HG02981 (cell line): ENCODE results near the gene FAM221B.

ENCODE experiments used
- ATAC-seq: cut with Tn5 transposase; IDR thresholded peaks from one replicate; pipeline ENCODE4 v1.9.1; 2021; ENCODE audit warnings: mild to moderate bottlenecking, moderate library complexity; ENCODE audit not compliant: unreplicated experiment

Gene FAM221B

DNA sequence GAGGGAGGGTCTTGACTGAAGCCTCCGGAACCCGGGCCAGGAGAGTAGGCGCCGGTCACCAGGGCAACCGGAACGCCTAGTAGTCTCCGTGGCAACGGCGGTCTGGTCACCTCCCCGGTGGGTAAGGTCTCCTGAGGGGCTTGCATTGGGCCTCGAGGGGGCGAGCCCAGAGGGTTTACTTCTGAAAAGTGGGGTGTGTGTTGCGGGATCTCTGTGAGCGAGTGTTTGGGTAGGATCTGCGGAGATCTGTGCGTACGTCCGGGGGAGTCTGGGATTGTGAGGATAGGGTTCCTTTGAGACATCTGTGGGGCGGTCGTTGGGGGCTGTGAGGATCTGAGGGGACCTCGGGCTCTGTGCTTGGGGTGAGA lies at the start of gene FAM221B:
Gene FAM221B (minus strand): TSS at position 17 of the 368 bp plus-strand sequence. CDS start 2,571 bp downstream, outside the sequence.
- ATAC-seq = peak; percentile 11

- ATAC-seq = no peak
These were observed 44.0 kb upstream of the FAM221B start for GRCh38 chr9:35872505-35872904.

DNA sequence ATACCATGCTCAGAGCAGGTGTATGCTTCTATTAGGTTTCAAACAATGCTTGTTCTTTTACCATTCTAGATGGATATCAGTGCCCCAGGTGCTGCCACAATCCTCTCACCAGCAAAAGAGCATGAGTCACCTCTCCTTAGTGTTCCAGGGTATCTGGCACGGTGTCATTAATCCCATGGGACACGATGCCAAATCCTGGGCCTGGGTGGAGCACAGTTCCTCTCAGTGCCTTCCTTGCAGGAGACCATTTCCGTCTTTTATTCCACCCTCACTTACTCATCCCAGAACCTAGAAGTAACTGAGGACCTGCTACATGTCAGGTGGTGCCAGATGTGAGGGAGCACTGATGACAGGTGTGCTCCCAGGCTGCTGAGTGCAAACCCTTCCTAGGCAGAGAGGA lies 43.0 kb upstream of the FAM221B start:
- no peak for ATAC-seq

DNA sequence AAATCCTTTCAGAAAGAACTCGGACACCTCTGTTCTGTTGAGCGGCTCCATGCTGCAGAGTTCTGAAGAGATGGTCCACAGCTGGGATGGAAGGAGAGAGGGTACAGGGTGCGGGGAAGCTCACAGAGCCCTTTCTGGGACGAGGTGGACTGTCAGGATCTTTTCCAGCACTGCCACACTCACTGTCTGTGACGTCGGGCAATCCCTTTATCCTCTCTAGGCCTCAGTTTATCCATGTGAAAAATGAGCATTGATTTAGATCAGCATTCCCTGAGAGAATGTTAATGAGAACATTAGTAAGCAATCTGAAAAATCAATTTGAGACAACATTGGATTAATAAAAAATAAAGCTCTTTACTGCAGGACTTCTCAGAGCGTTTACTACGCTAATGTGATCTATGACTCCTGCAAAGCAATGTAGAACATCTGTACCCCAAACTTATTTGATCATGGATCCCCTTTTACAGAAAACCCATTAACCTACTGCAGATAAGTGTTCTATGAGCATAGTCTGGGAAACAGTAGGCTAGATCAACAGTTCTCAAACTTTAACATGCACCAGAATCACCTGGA lies 41.9 kb upstream of the FAM221B start, which contains the start of gene OR13J1:
Gene OR13J1 (minus strand): TSS at position 51 of the 573 bp plus-strand sequence. CDS start 0 bp downstream, at position 51.
- ATAC-seq = no peak

DNA sequence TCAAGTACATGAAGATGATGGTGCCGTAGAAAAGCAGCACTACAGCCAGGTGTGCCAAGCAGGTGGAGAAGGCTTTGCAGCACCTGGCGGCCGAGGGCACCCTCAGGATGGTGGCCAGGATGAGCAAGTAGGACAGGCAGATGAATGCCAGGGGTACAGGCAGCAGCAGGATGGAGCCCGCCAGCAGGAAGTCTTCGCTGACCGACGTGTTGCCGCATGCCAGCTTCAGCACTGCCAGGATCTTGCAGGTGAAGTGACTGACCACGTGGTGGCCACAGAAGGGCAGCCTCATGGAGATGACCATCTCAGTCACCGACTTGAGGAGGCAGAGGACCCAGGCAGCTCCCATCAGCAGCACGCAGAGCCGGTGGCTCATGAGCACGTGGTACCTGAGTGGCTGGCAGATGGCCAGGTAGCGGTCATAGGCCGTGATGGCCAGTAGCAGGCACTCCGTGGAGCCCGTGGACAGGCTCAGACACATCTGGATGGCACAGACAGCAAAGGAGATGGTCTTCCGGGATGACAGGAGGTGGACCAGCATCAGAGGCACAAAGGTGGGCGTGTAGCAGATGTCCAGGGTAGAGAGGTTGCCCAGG lies 41.2 kb upstream of the FAM221B start:
- ATAC-seq = no peak

GRCh38 chr9:35868933-35869332 lies 40.4 kb upstream of the FAM221B start:
- no peak for ATAC-seq

DNA sequence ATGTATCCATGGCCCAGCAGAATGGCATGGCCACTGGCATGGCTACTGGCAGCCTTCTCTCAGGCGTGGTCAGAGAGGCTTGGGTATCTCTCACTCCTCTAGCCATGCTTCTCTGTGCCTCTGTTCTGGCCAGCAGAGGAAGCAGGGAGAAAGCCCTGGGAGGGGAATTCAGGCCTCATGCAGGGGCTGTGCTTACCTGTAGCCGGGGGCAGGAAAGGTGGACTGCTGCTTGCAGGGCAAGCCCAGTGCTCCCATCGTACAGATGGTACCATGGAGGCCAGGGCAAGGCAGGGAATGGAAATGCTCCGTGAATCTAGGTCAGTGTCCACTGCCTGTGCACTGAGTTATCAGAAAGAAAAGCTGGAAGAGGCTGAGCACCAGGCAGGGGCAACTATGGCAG lies 39.0 kb upstream of the FAM221B start:
- ATAC-seq = no peak

DNA sequence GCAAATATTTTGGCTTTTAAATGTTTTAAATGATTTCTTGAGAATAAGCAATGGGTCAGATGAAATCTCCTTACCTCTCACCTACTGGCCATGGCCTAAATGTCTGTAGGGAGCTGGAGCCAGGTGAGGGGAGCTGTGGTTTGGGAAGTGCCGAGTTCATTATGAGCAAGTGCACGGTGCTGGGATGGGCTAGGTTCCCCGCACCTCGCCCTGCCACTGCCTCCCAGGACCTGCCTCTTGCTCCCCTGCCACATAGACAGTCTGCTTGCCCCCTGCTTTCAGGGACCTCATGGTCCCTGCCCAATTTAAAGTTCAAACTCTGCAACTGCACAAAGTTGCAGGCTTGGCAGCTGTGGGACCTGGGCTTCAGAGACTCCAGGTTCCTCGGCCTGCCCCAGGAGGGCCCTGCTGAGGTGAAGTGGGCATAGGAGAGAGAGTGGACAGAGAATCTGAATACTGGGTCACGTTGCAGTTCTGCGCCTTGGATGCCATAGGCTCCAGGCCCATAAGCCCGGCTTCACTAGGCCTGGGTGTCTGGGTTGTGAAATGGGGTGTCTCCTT lies 36.2 kb upstream of the FAM221B start:
- ATAC-seq = no peak

DNA sequence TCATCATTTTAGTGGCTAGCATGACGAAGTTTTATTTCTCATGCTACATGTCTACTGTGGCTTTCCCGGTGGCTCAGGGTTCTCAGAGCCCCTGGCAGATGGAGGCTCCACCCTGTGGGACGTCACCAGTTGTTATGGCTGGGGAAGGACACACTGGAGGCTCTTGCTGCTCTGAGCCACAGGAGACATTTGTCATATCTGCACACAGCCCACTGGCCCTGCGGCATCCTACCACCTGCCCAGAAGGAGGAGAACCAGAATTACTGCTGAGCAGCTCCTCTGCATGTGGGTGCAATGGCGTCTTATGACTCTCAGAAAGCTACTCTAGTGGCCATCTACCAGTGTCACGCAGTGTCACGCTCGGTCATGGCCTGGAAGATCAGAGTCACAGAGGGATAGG lies 35.1 kb upstream of the FAM221B start:
- no peak for ATAC-seq

DNA sequence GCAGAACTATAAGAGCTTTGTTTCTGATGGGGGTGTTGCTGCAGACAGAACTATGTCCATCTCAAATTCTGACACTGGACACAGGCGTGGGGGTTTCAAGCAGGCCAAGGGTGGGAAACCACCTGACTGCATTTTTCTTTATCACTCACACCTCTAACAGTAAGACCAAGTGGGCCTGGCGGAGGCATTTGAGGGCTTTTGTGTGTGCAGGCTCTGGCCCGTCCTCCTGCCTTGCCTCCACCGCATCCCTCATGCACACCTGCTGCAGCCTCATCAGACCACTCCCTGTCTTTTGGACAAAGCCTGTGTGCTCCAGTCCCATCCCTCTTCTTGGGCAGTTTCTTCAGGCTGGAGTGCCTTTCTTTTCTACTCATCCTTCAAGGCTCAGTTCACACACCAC lies 33.8 kb upstream of the FAM221B start:
- ATAC-seq = no peak

GRCh38 chr9:35861161-35861897 lies 32.8 kb upstream of the FAM221B start:
- ATAC-seq = no peak

DNA sequence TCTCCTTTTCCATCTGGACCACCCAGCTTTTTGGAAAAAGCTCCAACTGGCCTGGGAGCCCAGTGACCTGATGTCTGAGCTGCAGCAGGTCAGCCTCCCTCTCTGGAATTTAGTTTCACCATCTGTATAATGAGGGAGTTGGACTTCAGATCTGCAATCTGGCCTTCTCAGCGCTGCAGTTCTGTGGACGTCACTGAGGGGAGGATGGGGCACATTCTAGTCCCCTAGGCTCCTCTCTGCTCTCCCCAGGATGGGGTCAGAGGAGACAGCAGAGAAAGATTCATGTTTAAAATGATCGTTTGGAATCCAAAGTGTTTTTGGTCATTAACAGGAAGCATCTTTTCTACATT lies 31.4 kb upstream of the FAM221B start:
- no peak for ATAC-seq

GRCh38 chr9:35859310-35859989 lies 30.9 kb upstream of the FAM221B start:
- ATAC-seq = no peak

GRCh38 chr9:35858458-35858857 lies 29.9 kb upstream of the FAM221B start:
- ATAC-seq = no peak

GRCh38 chr9:35856882-35857281 lies 28.4 kb upstream of the FAM221B start:
- ATAC-seq = no peak

GRCh38 chr9:35856206-35856605 lies 27.7 kb upstream of the FAM221B start:
- no peak for ATAC-seq

- ATAC-seq = no peak
These were observed 25.7 kb upstream of the FAM221B start for GRCh38 chr9:35854091-35854762.

DNA sequence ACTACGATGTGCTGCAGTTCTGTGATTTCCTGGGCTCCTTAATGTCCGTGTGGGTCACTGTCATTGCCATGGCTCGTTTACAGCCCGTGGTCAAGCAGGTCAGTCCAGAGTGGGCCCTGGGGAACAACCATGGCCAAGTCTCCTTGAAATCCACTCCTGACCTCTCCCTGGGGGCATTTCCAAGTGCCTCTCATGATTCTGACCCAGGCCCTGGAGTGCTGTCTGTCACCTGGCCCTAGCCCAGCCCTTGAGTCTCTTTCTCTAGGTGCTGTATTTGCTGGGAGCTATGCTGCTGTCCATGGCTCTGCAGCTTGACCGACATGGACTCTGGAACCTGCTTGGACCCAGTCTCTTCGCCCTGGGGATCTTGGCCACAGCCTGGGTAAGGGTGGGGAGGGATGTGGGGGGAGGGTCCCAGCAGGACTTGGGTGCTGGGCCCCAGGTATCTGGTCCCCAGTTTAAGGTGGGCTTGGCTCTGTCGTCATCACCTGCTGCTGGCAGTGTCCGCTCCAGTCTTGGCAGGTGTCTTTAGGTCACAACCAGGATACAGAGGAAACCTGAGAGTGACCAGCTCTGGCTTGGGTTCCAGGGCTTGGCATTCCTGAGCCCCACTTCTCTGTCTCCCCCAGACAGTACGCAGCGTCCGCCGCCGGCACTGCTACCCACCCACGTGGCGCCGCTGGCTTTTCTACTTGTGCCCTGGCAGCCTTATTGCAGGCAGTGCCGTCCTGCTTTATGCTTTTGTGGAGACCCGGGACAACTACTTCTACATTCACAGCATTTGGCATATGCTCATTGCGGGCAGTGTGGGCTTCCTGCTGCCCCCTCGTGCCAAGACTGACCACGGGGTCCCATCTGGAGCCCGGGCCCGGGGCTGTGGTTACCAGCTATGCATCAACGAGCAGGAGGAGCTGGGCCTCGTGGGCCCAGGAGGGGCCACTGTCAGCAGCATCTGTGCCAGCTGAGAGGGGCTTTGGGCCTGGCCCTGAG lies 24.6 kb upstream of the FAM221B start:
- ATAC-seq = no peak

GRCh38 chr9:35852267-35852815 lies 23.8 kb upstream of the FAM221B start:
- no peak for ATAC-seq
